Sigmoid colon (tissue), 7 donors: ENCODE results near the gene OR2T1. TPM values are rescaled to one million over a fixed set of nuclear protein-coding genes. Genes with fewer than 3 reads are reported as not detected.

ENCODE experiments used
- DNase-seq: peaks from one replicate; pipeline ENCODE4 v3.0.0-alpha.2; 2019
- H3K27ac ChIP-seq, 4 donors: fragments of 200-600 bp; sonication (generic); one replicate each; pipeline ENCODE4 v1.5.1; 2016 to 2019; ENCODE audit warnings: mild to moderate bottlenecking in 1 of 4
- H3K27me3 ChIP-seq, 3 donors: fragments of 200-600 bp; sonication (generic); one replicate each; pipeline ENCODE4 v1.5.1; 2019; ENCODE audit warnings: mild to moderate bottlenecking in 1 of 3
- H3K36me3 ChIP-seq, 4 donors: fragments of 200-600 bp; sonication (generic); one replicate each; pipeline ENCODE4 v1.5.1; 2016 to 2019
- H3K4me1 ChIP-seq, 4 donors: fragments of 200-600 bp; sonication (generic); one replicate each; pipeline ENCODE4 v1.5.1; 2017 to 2019
- H3K4me3 ChIP-seq, 4 donors: fragments of 200-600 bp; sonication (generic); one replicate each; pipeline ENCODE4 v1.5.1; 2017 to 2019; ENCODE audit warnings: mild to moderate bottlenecking in 2 of 4, moderate library complexity in 1 of 4
- H3K9me3 ChIP-seq, 4 donors: fragments of 200-600 bp in 3 of 4; sonication (generic) in 3 of 4; one replicate each; pipeline versions ENCODE4 v1.5.1 to v1.6.1; 2013 to 2019
- CTCF ChIP-seq, 4 experiments: fragments of 450-650 bp in 3 of 4; fragments of 200-600 bp in 1 of 4; IDR thresholded peaks; one replicate each; pipeline ENCODE4 v1.5.1; 2016 to 2019; ENCODE audit warnings: antibody characterized with exemption in 4 of 4, mild to moderate bottlenecking in 3 of 4, moderate library complexity in 2 of 4
- EP300 ChIP-seq, 4 donors: sonication (generic); formaldehyde crosslinking; IDR thresholded peaks; one replicate each; pipeline ENCODE4 v1.6.1; 2017; ENCODE audit warnings: antibody characterized with exemption in 4 of 4
- POLR2A ChIP-seq, 2 donors: fragments of 450-650 bp; IDR thresholded peaks; one replicate each; pipeline ENCODE4 v1.6.1; 2016; ENCODE audit warnings: antibody characterized with exemption in 2 of 2, mild to moderate bottlenecking in 2 of 2, moderate library complexity in 2 of 2
- POLR2AphosphoS5 ChIP-seq, 4 donors: sonication (generic); formaldehyde crosslinking; IDR thresholded peaks; one replicate each; pipeline ENCODE4 v1.6.1; 2017; ENCODE audit warnings: antibody characterized with exemption in 4 of 4
- WGBS, 2 donors: extraction: QIAGEN DNeasy Blood & Tissue Kit; methylation state at CpG; one replicate each; pipeline ENCODE4 v1.1.7; 2013; 5-methylcytosine and 5-hydroxymethylcytosine counted together
- intact Hi-C: fragments of 100-400 bp; cut with DNase I; formaldehyde crosslinking; loops from one replicate; pipeline ENCODE4 v1.15.1; 2023
- polyA plus RNA-seq, 3 donors: library from polyadenylated mRNA; stranded (reverse); fragments of 200-250 nt; gene quantifications; one replicate each; pipeline ENCODE4 v1.2.3, GENCODE V29; 2013
- total RNA-seq, 4 donors: library from RNA; depleted of rRNA; stranded (reverse); fragments of >200 nt; gene quantifications; one replicate each; pipeline ENCODE4 v1.1.0, GENCODE V29; 2016
- donor health status: healthy with polysubstance abuse.
- donor health status: Bipolar disorder and iron deficiency.
- donor health status: healthy.

Gene OR2T1
- total and polyA plus RNA-seq, 7 donors = not detected

GRCh38 chr1:248388426-248388825 lies 14.4 kb upstream of the OR2T1 start:
- Histone ChIP-seq H3K4me3 (no peak overlapping the region), H3K4me1 (no peaks in the 10 kb centered on the region), H3K9me3 (no peaks in the 10 kb centered on the region), H3K27me3 (no peaks in the 10 kb centered on the region), H3K27ac (no peak overlapping the region), H3K36me3 (no peaks in the 10 kb centered on the region)
- intact Hi-C loops = no loop called here
- DNase-seq = no peak
- 35 to 73% methylated on average over 2 of the region's 2 CpGs for WGBS, 2 donors
- TF ChIP-seq POLR2A (IDR thresholded peaks at IDR 0.05) (no peak), EP300 (IDR thresholded peaks at IDR 0.05) (no peak), POLR2AphosphoS5 (IDR thresholded peaks at IDR 0.05) (no peak), CTCF (IDR thresholded peaks at IDR 0.05) (no peak)

DNA sequence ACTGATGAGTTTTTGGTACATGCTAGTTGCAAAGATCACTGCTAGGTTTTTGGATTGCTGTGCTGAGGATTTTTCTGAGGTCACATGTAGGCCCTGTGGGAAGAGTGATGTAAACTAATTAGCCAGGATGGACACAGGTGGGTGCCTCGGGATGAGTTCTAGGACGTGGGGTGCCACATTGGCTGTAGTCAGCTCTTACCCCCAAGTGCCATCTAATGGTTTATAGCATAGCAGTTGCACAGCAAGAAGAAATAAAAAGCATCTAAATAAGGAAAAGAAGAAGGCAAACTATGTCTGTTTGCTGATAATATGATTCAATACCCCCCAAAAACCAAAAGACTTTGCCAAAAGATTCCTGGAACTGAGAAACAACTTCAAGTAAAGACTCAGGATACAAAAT lies 9.8 kb upstream of the OR2T1 start:
- Histone ChIP-seq H3K4me1 (no peaks in the 10 kb centered on the region), H3K27me3 (no peaks in the 10 kb centered on the region), H3K36me3 (no peaks in the 10 kb centered on the region), H3K27ac (no peak overlapping the region), H3K9me3 (no peaks in the 10 kb centered on the region), H3K4me3 (no peak overlapping the region)
- WGBS, 2 donors = 44 to 68% methylated on average over 2 of the region's 2 CpGs
- intact Hi-C loops = no loop called here
- TF ChIP-seq CTCF (IDR thresholded peaks at IDR 0.05) (no peak), POLR2AphosphoS5 (IDR thresholded peaks at IDR 0.05) (no peak), EP300 (IDR thresholded peaks at IDR 0.05) (no peak), POLR2A (IDR thresholded peaks at IDR 0.05) (no peak)
- no peak for DNase-seq

- intact Hi-C loops = no loop called here
- Histone ChIP-seq H3K36me3 (no peaks in the 10 kb centered on the region), H3K4me1 (no peaks in the 10 kb centered on the region), H3K9me3 (no peaks in the 10 kb centered on the region), H3K27ac (no peak overlapping the region), H3K27me3 (no peaks in the 10 kb centered on the region), H3K4me3 (no peak overlapping the region)
- 92 to 93% methylated on average over 6 of the region's 6 CpGs for WGBS, 2 donors
- no peak for DNase-seq
- TF ChIP-seq EP300 (IDR thresholded peaks at IDR 0.05) = no peak
- TF ChIP-seq CTCF (IDR thresholded peaks at IDR 0.05) = no peak
- no peak for TF ChIP-seq POLR2AphosphoS5 (IDR thresholded peaks at IDR 0.05)
- no peak for TF ChIP-seq POLR2A (IDR thresholded peaks at IDR 0.05)
Measured at GRCh38 chr1:248404024-248404423, 1.2 kb downstream of the OR2T1 start.

DNA sequence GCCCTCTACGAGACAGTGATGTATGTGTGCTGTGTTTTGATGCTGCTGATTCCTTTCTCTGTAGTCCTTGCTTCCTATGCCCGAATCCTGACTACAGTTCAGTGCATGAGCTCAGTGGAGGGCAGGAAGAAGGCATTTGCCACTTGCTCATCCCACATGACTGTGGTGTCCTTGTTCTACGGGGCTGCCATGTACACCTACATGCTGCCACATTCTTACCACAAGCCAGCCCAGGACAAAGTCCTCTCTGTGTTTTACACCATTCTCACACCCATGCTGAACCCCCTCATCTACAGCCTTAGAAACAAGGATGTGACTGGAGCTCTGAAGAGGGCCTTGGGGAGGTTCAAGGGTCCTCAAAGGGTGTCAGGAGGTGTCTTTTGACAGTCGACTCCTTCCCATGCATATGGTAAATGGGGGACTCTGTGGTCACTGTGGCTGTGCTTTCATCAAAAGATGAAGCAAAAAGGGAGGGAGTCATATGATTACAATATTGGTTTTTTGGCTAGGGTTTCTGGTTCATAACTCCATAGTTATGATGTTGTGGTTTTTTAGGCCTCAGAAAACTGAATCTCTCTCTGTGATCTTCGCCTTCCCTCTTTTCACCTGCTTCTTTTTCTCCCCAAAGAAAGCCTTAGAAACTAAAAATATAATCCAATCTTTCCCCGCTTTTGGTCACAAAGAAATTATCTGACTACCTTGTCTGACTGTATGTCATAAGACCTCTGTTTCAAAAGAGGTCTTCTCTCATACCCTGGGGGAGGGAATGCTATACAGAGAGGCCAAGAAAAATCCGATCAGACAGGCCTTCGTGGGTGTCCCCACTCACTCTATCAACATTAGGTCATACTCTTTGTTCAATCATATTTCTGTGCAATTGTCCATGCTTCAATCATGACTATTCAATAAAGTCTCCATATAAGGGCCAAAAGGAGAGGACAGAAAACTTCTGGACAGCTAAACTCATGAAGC lies 4.2 kb downstream of the OR2T1 start:
- DNase-seq = no peak
- H3K4me3 ChIP-seq = no peak overlapping the region
- TF ChIP-seq POLR2AphosphoS5 (IDR thresholded peaks at IDR 0.05) (no peak), POLR2A (IDR thresholded peaks at IDR 0.05) (no peak), EP300 (IDR thresholded peaks at IDR 0.05) (no peak)
- intact Hi-C loops = no loop called here
- H3K27ac ChIP-seq = no peak overlapping the region
- no peaks in the 10 kb centered on the region for H3K4me1 ChIP-seq
- no peaks in the 10 kb centered on the region for H3K9me3 ChIP-seq
- no peaks in the 10 kb centered on the region for H3K36me3 ChIP-seq
- no peaks in the 10 kb centered on the region for H3K27me3 ChIP-seq
- 69 to 71% methylated on average over 8 of the region's 8 CpGs for WGBS, 2 donors

- peaks cover 0 to 2% (median 0%) of the 10 kb centered on the region in 4 donors for H3K9me3 ChIP-seq
- intact Hi-C loops = no loop called here
- no peaks in the 10 kb centered on the region for H3K36me3 ChIP-seq
- no peaks in the 10 kb centered on the region for H3K27me3 ChIP-seq
- WGBS, 2 donors = 46 to 58% methylated on average over 3 of the region's 3 CpGs
- TF ChIP-seq CTCF (IDR thresholded peaks at IDR 0.05) (no peak), POLR2AphosphoS5 (IDR thresholded peaks at IDR 0.05) (no peak), EP300 (IDR thresholded peaks at IDR 0.05) (no peak), POLR2A (IDR thresholded peaks at IDR 0.05) (no peak)
- no peak for DNase-seq
- no peaks in the 10 kb centered on the region for H3K4me1 ChIP-seq
- no peak overlapping the region for H3K27ac ChIP-seq
- H3K4me3 ChIP-seq = no peak overlapping the region
Measured at GRCh38 chr1:248416226-248416625, 13.4 kb downstream of the OR2T1 start.
